Keratinocyte (primary cell): ENCODE data around the gene MSI2.

Source experiments
- EZH2 ChIP-seq: IDR thresholded peaks from one replicate; pipeline ENCODE4 v1.6.1; 2012; ENCODE audit warnings: inconsistent platforms, mild to moderate bottlenecking, low read length, moderate library complexity
- TF ChIP-seq, protein P1 (sequence below), 3 experiments: IDR thresholded peaks in 1 of 3; conservative IDR thresholded peaks in 1 of 3; optimal IDR thresholded peaks in 1 of 3; 2 replicates in 2 of 3; 3 replicates in 1 of 3; pipeline versions ENCODE3 to v1.5.1; 2011; ENCODE audit warnings: low read length in 3 of 3, mild to moderate bottlenecking in 3 of 3, moderate library complexity in 2 of 3, control low read depth in 1 of 3, inconsistent platforms in 1 of 3; ENCODE audit not compliant: insufficient read depth in 2 of 3; ENCODE audit errors: extremely low read depth in 1 of 3

DNA sequence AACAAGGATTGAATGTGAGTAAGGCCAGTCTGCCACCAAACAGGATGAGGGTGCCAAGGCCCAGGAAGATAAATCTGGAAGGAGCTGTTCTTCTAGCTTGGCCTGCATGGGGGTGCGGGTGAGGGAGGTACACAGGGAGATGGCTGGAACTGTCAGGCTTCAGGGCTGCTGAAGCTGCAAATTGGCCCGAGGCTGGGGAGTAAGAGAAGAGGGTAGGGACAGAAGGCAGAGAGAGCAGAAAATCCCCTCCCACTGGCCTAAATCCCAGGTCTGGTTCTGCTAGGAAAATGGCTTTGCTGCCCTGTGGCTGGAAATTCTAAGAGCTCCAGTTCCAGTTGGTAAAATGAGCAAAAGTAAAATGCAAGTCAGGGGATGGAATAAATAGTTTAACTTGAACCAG lies 400.9 kb downstream of the MSI2 start:
- TF ChIP-seq, protein P1, sequence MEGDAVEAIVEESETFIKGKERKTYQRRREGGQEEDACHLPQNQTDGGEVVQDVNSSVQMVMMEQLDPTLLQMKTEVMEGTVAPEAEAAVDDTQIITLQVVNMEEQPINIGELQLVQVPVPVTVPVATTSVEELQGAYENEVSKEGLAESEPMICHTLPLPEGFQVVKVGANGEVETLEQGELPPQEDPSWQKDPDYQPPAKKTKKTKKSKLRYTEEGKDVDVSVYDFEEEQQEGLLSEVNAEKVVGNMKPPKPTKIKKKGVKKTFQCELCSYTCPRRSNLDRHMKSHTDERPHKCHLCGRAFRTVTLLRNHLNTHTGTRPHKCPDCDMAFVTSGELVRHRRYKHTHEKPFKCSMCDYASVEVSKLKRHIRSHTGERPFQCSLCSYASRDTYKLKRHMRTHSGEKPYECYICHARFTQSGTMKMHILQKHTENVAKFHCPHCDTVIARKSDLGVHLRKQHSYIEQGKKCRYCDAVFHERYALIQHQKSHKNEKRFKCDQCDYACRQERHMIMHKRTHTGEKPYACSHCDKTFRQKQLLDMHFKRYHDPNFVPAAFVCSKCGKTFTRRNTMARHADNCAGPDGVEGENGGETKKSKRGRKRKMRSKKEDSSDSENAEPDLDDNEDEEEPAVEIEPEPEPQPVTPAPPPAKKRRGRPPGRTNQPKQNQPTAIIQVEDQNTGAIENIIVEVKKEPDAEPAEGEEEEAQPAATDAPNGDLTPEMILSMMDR (optimal IDR thresholded peaks at IDR 0.05 in 1 of 3, IDR thresholded peaks at IDR 0.05 in 1 of 3, conservative IDR thresholded peaks at IDR 0.05 in 1 of 3; ENCODE audit: extremely low read depth in 1 of 3, insufficient read depth in 2 of 3, low read length in 3 of 3): no peak
- no peak for TF ChIP-seq EZH2
